ENCODE measurements around the gene FANCD2OS.

DNA sequence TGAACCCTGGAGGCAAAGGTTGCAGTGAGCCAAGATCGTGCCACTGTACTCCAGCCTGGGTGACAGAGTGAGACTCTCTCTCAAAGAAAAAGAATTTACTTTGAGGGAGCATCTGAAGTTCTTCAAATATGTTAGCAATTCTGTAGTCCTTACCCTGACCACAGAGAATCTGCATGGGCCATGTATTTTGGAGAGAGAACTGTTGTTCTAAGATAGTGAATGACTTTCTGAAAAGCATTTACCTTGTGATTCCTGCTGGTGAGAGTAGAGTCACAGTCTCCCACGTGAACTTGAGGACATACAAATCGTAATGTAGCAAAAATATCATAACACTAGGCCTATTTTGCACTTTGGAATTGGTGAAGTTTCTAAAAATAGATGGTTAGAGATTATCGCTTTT, 11.3 kb upstream of the FANCD2OS start:
- TF ChIP-seq, protein P1, sequence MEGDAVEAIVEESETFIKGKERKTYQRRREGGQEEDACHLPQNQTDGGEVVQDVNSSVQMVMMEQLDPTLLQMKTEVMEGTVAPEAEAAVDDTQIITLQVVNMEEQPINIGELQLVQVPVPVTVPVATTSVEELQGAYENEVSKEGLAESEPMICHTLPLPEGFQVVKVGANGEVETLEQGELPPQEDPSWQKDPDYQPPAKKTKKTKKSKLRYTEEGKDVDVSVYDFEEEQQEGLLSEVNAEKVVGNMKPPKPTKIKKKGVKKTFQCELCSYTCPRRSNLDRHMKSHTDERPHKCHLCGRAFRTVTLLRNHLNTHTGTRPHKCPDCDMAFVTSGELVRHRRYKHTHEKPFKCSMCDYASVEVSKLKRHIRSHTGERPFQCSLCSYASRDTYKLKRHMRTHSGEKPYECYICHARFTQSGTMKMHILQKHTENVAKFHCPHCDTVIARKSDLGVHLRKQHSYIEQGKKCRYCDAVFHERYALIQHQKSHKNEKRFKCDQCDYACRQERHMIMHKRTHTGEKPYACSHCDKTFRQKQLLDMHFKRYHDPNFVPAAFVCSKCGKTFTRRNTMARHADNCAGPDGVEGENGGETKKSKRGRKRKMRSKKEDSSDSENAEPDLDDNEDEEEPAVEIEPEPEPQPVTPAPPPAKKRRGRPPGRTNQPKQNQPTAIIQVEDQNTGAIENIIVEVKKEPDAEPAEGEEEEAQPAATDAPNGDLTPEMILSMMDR (conservative IDR thresholded peaks at IDR 0.05; ENCODE audit: low read length) = no peak
- TF ChIP-seq EZH2phosphoT487 (IDR thresholded peaks at IDR 0.05; ENCODE audit: borderline replicate concordance) = no peak
